Adrenal gland (tissue), 5 donors: Measurements from ENCODE around the gene COL9A3.

Experiments used
- CTCF ChIP-seq, 6 experiments: fragments of 450-650 bp in 4 of 6; fragments of 200-600 bp in 2 of 6; sonication (generic) in 1 of 6; IDR thresholded peaks; 1 replicate in 5 of 6; 2 replicates in 1 of 6; pipeline versions ENCODE4 v1.5.1 to v1.8.0; 2016 to 2021; ENCODE audit warnings: antibody characterized with exemption in 6 of 6, mild to moderate bottlenecking in 2 of 6, moderate library complexity in 1 of 6
- POLR2A ChIP-seq, 2 donors: fragments of 450-650 bp; IDR thresholded peaks; one replicate each; pipeline ENCODE4 v1.6.1; 2017; ENCODE audit warnings: antibody characterized with exemption in 2 of 2, mild to moderate bottlenecking in 2 of 2, moderate library complexity in 1 of 2
- donor health status: DM: no; HTN: no; CAD: no.

DNA sequence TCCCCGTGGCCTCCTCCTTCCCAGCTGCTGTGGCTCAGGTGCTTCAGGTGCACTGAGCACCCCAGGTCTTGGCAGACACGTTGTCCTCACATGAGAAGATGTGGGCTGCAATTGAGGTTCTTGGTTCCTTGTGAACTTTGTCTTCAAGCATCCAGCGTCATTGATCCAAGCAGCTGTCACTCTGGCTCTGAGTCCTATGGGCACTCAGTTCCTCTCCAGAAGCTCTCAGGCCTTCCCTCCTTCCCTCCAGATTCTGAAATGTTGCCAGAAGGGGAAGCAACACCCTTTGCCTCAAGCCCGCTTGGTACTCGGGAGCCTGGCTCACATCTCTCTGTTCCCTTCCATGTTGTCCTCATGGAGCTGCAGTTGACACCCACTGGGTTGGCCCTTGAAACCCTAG is 29.0 kb upstream of the COL9A3 start:
- TF ChIP-seq POLR2A (IDR thresholded peaks at IDR 0.05) (no peak), CTCF (IDR thresholded peaks at IDR 0.05) (no peak)
